Dermis microvascular lymphatic vessel endothelial cell (primary cell): ENCODE results near the gene ANKRD44. TPM values are rescaled to one million over a fixed set of nuclear protein-coding genes. Genes with fewer than 3 reads are reported as not detected.

ENCODE experiments used
- DNase-seq, 2 donors: peaks; one replicate each; pipeline versions ENCODE4 v3.0.0 to v3.0.0-alpha.2; 2010; ENCODE audit warnings: low read depth in 2 of 2
- total RNA-seq: library from RNA; depleted of rRNA; stranded (reverse); fragments of >200 nt; gene quantifications from 2 replicates; pipeline ENCODE4 v1.2.1, GENCODE V29; 2014

ANKRD44 gene
- total RNA-seq, 1 donor from 2014 or later = 3.6 TPM

GRCh38 chr2:196990788-196991461 is 319.7 kb downstream of the ANKRD44 start:
- peak in 1 of 2 donors; percentile 2 for DNase-seq

- DNase-seq = no peak
Measured at GRCh38 chr2:196990092-196990491, 320.5 kb downstream of the ANKRD44 start.

- DNase-seq = no peak
Measured at GRCh38 chr2:196989496-196989895, 321.1 kb downstream of the ANKRD44 start.

GRCh38 chr2:196988639-196989038 is 321.9 kb downstream of the ANKRD44 start:
- DNase-seq = no peak

- peak; percentile 75 to 98 for DNase-seq
Measured at GRCh38 chr2:196987649-196988364, 322.8 kb downstream of the ANKRD44 start.

GRCh38 chr2:196987298-196987648 is 323.3 kb downstream of the ANKRD44 start:
- DNase-seq = no peak

GRCh38 chr2:196985511-196986183 is 324.9 kb downstream of the ANKRD44 start:
- no peak for DNase-seq

- DNase-seq = no peak
Measured at GRCh38 chr2:196984903-196985302, 325.7 kb downstream of the ANKRD44 start.

GRCh38 chr2:196983934-196984333 is 326.6 kb downstream of the ANKRD44 start:
- no peak for DNase-seq

GRCh38 chr2:196980473-196980872 is 330.1 kb downstream of the ANKRD44 start:
- no peak for DNase-seq

GRCh38 chr2:196980001-196980400 is 330.6 kb downstream of the ANKRD44 start:
- no peak for DNase-seq

GRCh38 chr2:196977507-196977906 is 333.1 kb downstream of the ANKRD44 start:
- DNase-seq = no peak

GRCh38 chr2:196974970-196975369 is 335.6 kb downstream of the ANKRD44 start:
- DNase-seq = no peak

GRCh38 chr2:196971574-196972279 is 338.9 kb downstream of the ANKRD44 start:
- DNase-seq = no peak

- DNase-seq = peak in 1 of 2 donors; percentile 9
Measured at GRCh38 chr2:196970099-196970498, 340.5 kb downstream of the ANKRD44 start.

- DNase-seq = no peak
Measured at GRCh38 chr2:196968516-196968915, 342.1 kb downstream of the ANKRD44 start.

- no peak for DNase-seq
Measured at GRCh38 chr2:196967775-196968174, 342.8 kb downstream of the ANKRD44 start.

GRCh38 chr2:196967116-196967515 is 343.5 kb downstream of the ANKRD44 start:
- DNase-seq = peak in 1 of 2 donors; percentile 29

- no peak for DNase-seq
Measured at GRCh38 chr2:196966061-196966460, 344.5 kb downstream of the ANKRD44 start.

- DNase-seq = no peak
Measured at GRCh38 chr2:196965651-196966050, 344.9 kb downstream of the ANKRD44 start.

GRCh38 chr2:196963961-196964360 is 346.6 kb downstream of the ANKRD44 start:
- no peak for DNase-seq

- DNase-seq = peak in 1 of 2 donors; percentile 53
Measured at GRCh38 chr2:196963043-196963442, 347.5 kb downstream of the ANKRD44 start.
